NCI-H2107 treated with DMSO at 0.1 percent for 48 hours (cell line): ENCODE measurements around the gene TRPV4.
"Not testable (repeated sequence)": the region's sequence is repeated elsewhere in the genome, so short reads cannot be mapped to it uniquely, and the experiment has no call there.

ENCODE experiments used
- DNase-seq: peaks from one replicate; lab custom pipeline; 2025; ENCODE audit not compliant: unreplicated experiment; lab: John Stamatoyannopoulos, UW

TRPV4 gene

GRCh38 chr12:109861689-109862314, 28.6 kb upstream of the TRPV4 start:
- no peak for DNase-seq

GRCh38 chr12:109860977-109861376, 27.8 kb upstream of the TRPV4 start:
- no peak for DNase-seq

- no peak for DNase-seq
Observed at GRCh38 chr12:109858764-109859163, 25.6 kb upstream of the TRPV4 start.

- DNase-seq = no peak
Observed at GRCh38 chr12:109857715-109858114, 24.5 kb upstream of the TRPV4 start.

GRCh38 chr12:109855377-109855776, 22.2 kb upstream of the TRPV4 start:
- no peak for DNase-seq

GRCh38 chr12:109850518-109850917, 17.3 kb upstream of the TRPV4 start:
- not testable (repeated sequence) for DNase-seq

- DNase-seq = no peak
Observed at GRCh38 chr12:109847142-109847735, 14.0 kb upstream of the TRPV4 start.

GRCh38 chr12:109845824-109846205, 12.6 kb upstream of the TRPV4 start:
- DNase-seq = no peak

- peak; percentile 53 for DNase-seq
Observed at GRCh38 chr12:109844983-109845823, 12.0 kb upstream of the TRPV4 start.

GRCh38 chr12:109844091-109844490, 10.9 kb upstream of the TRPV4 start:
- DNase-seq = no peak

GRCh38 chr12:109842021-109842420, 8.8 kb upstream of the TRPV4 start:
- no peak for DNase-seq

- no peak for DNase-seq
Observed at GRCh38 chr12:109841356-109841755, 8.2 kb upstream of the TRPV4 start.

- peak; percentile 24 for DNase-seq
Observed at GRCh38 chr12:109840305-109841074, 7.3 kb upstream of the TRPV4 start.

- DNase-seq = no peak
Observed at GRCh38 chr12:109839444-109839843, 6.2 kb upstream of the TRPV4 start.

GRCh38 chr12:109836916-109837315, 3.7 kb upstream of the TRPV4 start:
- no peak for DNase-seq

GRCh38 chr12:109835827-109836226, 2.6 kb upstream of the TRPV4 start:
- DNase-seq = no peak

GRCh38 chr12:109832541-109833306, 474 bp downstream of the TRPV4 start:
- DNase-seq = no peak

- DNase-seq = no peak
Observed at GRCh38 chr12:109831929-109832328, 1.3 kb downstream of the TRPV4 start.

GRCh38 chr12:109831365-109831764, 1.8 kb downstream of the TRPV4 start:
- no peak for DNase-seq

- no peak for DNase-seq
Observed at GRCh38 chr12:109830718-109831117, 2.5 kb downstream of the TRPV4 start.

GRCh38 chr12:109830267-109830666, 2.9 kb downstream of the TRPV4 start:
- DNase-seq = no peak
